Loucy (cell line): ENCODE results near the gene PXN.

Source experiments
- H2AFZ ChIP-seq: fragments of 200-600 bp; sonication (generic); 2 replicates; pipeline ENCODE4 v1.6.0; 2016; ENCODE audit warnings: antibody characterized with exemption, mild to moderate bottlenecking, low read length, moderate library complexity
- H3F3A ChIP-seq: fragments of 200-600 bp; 2 replicates; pipeline ENCODE4 v1.6.0; 2016; ENCODE audit warnings: antibody characterized with exemption, low read depth, mild to moderate bottlenecking
- H3K27me3 ChIP-seq: fragments of 200-600 bp; sonication (generic); 2 replicates; pipeline ENCODE4 v1.6.1; 2014; ENCODE audit warnings: low read length, mild to moderate bottlenecking; ENCODE audit not compliant: insufficient read depth, poor library complexity, severe bottlenecking
- H3K36me3 ChIP-seq: fragments of 200-600 bp; sonication (generic); 2 replicates; pipeline ENCODE4 v1.6.1; 2016; ENCODE audit warnings: low read length; ENCODE audit not compliant: insufficient read depth
- H3K4me1 ChIP-seq: fragments of 200-600 bp; sonication (generic); 2 replicates; pipeline ENCODE4 v1.5.1; 2014; ENCODE audit warnings: low read length, mild to moderate bottlenecking; ENCODE audit not compliant: insufficient read depth, poor library complexity, severe bottlenecking
- H3K4me2 ChIP-seq: fragments of 200-600 bp; sonication (generic); 2 replicates; pipeline ENCODE4 v1.6.0; 2014; ENCODE audit warnings: antibody characterized with exemption, low read length, low read depth, mild to moderate bottlenecking; ENCODE audit not compliant: poor library complexity, severe bottlenecking
- H3K4me3 ChIP-seq: fragments of 200-600 bp; sonication (generic); 2 replicates; pipeline ENCODE4 v1.5.1; 2014; ENCODE audit warnings: low read length, mild to moderate bottlenecking, mixed read lengths; ENCODE audit not compliant: poor library complexity, severe bottlenecking
- H3K79me2 ChIP-seq: fragments of 200-600 bp; sonication (generic); 2 replicates; pipeline ENCODE4 v1.6.1; 2014; ENCODE audit warnings: low read length; ENCODE audit not compliant: insufficient read depth
- H3K9ac ChIP-seq: fragments of 200-600 bp; sonication (generic); 2 replicates; pipeline ENCODE4 v1.6.0; 2014; ENCODE audit warnings: mild to moderate bottlenecking, low read depth, low read length, moderate library complexity; ENCODE audit not compliant: poor library complexity, severe bottlenecking
- H3K9me2 ChIP-seq: fragments of 200-600 bp; sonication (generic); replicated peaks from 2 replicates; pipeline ENCODE4 v1.6.1; 2016; ENCODE audit warnings: low read depth, low read length, mixed read lengths
- H3K9me3 ChIP-seq: fragments of 200-600 bp; sonication (generic); 2 replicates; pipeline ENCODE4 v1.6.1; 2014; ENCODE audit warnings: mild to moderate bottlenecking, antibody characterized with exemption, low read length, low read depth; ENCODE audit not compliant: insufficient read depth
- H4K20me1 ChIP-seq: fragments of 200-600 bp; sonication (generic); 2 replicates; pipeline ENCODE4 v1.6.0; 2014; ENCODE audit warnings: antibody characterized with exemption, low read length, mild to moderate bottlenecking; ENCODE audit not compliant: insufficient read depth, poor library complexity, severe bottlenecking
- EZH2phosphoT487 ChIP-seq: fragments of 200-600 bp; IDR thresholded peaks from 2 replicates; pipeline ENCODE4 v1.6.1; 2018; ENCODE audit warnings: antibody characterized with exemption, mild to moderate bottlenecking, moderate library complexity, borderline replicate concordance
- TF ChIP-seq, protein P1 (sequence below): fragments of 200-600 bp; sonication (generic); conservative IDR thresholded peaks from 2 replicates; pipeline ENCODE4 v1.5.1; 2014; ENCODE audit warnings: mild to moderate bottlenecking, antibody characterized with exemption, low read length

Gene PXN

GRCh38 chr12:120264086-120264903 lies 1.2 kb downstream of the PXN start:
- no peaks in the 10 kb centered on the region for H3K9me2 ChIP-seq

GRCh38 chr12:120263748-120264085 lies 1.8 kb downstream of the PXN start:
- TF ChIP-seq, protein P1, sequence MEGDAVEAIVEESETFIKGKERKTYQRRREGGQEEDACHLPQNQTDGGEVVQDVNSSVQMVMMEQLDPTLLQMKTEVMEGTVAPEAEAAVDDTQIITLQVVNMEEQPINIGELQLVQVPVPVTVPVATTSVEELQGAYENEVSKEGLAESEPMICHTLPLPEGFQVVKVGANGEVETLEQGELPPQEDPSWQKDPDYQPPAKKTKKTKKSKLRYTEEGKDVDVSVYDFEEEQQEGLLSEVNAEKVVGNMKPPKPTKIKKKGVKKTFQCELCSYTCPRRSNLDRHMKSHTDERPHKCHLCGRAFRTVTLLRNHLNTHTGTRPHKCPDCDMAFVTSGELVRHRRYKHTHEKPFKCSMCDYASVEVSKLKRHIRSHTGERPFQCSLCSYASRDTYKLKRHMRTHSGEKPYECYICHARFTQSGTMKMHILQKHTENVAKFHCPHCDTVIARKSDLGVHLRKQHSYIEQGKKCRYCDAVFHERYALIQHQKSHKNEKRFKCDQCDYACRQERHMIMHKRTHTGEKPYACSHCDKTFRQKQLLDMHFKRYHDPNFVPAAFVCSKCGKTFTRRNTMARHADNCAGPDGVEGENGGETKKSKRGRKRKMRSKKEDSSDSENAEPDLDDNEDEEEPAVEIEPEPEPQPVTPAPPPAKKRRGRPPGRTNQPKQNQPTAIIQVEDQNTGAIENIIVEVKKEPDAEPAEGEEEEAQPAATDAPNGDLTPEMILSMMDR, result no peak
- no peak for TF ChIP-seq EZH2phosphoT487
- H3K9me3 ChIP-seq, result no peaks in the 10 kb centered on the region
- H3K4me2 ChIP-seq, result no peak overlapping the region
- H3K9ac ChIP-seq, result no peak overlapping the region
- H3K79me2 ChIP-seq, result no peaks in the 10 kb centered on the region
- H3K4me3 ChIP-seq, result no peak overlapping the region
- no peaks in the 10 kb centered on the region for H4K20me1 ChIP-seq
- no peak overlapping the region for H2AFZ ChIP-seq
- H3K4me1 ChIP-seq, result peaks cover 11% of the 10 kb centered on the region
- H3K27me3 ChIP-seq, result peaks cover 62% of the 10 kb centered on the region
- H3F3A ChIP-seq, result no peaks in the 10 kb centered on the region
- H3K36me3 ChIP-seq, result no peaks in the 10 kb centered on the region
- H3K9me2 ChIP-seq, result no peaks in the 10 kb centered on the region

More at GRCh38 chr12:120264086-120264903, 1.2 kb downstream of the PXN start:
- no peak for TF ChIP-seq EZH2phosphoT487
- TF ChIP-seq, protein P1, result no peak
- Histone ChIP-seq H3K4me2 (peak overlapping the region; percentile 79), H3K36me3 (no peaks in the 10 kb centered on the region), H3K79me2 (no peaks in the 10 kb centered on the region), H3K9me3 (no peaks in the 10 kb centered on the region), H4K20me1 (no peaks in the 10 kb centered on the region), H3K4me3 (no peak overlapping the region), H2AFZ (no peak overlapping the region), H3K9ac (no peak overlapping the region), H3K27me3 (peaks cover 62% of the 10 kb centered on the region), H3F3A (no peaks in the 10 kb centered on the region), H3K4me1 (peaks cover 11% of the 10 kb centered on the region)

- Histone ChIP-seq H3K4me3 (no peak overlapping the region), H3K9me2 (no peaks in the 10 kb centered on the region), H3K36me3 (no peaks in the 10 kb centered on the region), H3K79me2 (no peaks in the 10 kb centered on the region), H3F3A (no peaks in the 10 kb centered on the region), H3K4me1 (peaks cover 11% of the 10 kb centered on the region), H3K4me2 (no peak overlapping the region), H4K20me1 (no peaks in the 10 kb centered on the region), H3K9ac (no peak overlapping the region), H2AFZ (no peak overlapping the region), H3K27me3 (peaks cover 68% of the 10 kb centered on the region), H3K9me3 (no peaks in the 10 kb centered on the region)
- TF ChIP-seq, protein P1, result no peak
- TF ChIP-seq EZH2phosphoT487, result no peak
Measured at GRCh38 chr12:120262852-120263747, 2.4 kb downstream of the PXN start.
